Thyroid gland (tissue), 4 donors: ENCODE measurements around the gene RLF. TPM values are rescaled to one million over a fixed set of nuclear protein-coding genes. Genes with fewer than 3 reads are reported as not detected.

Experiments
- DNase-seq, 2 donors: peaks; one replicate each; pipeline ENCODE4 v3.0.0-alpha.2; 2019
- H3K27ac ChIP-seq, 3 donors: fragments of 200-600 bp; sonication (generic); 1 replicate in 2 of 3; 2 replicates in 1 of 3; pipeline ENCODE4 v1.5.1; 2016 to 2019; ENCODE audit warnings: mild to moderate bottlenecking in 1 of 3, moderate library complexity in 1 of 3
- H3K27me3 ChIP-seq: fragments of 200-600 bp; sonication (generic); one replicate; pipeline ENCODE4 v1.5.1; 2019
- H3K36me3 ChIP-seq, 2 donors: fragments of 200-600 bp; sonication (generic); one replicate each; pipeline ENCODE4 v1.5.1; 2016 to 2019
- H3K4me1 ChIP-seq, 2 donors: fragments of 200-600 bp; sonication (generic); one replicate each; pipeline ENCODE4 v1.5.1; 2017 to 2019
- H3K4me3 ChIP-seq, 3 donors: fragments of 200-600 bp; sonication (generic); replicated peaks in 1 of 3; 1 replicate in 2 of 3; 2 replicates in 1 of 3; pipeline ENCODE4 v1.5.1; 2016; ENCODE audit warnings: mild to moderate bottlenecking in 1 of 3
- H3K9me3 ChIP-seq: fragments of 200-600 bp; sonication (generic); one replicate; pipeline ENCODE4 v1.5.1; 2017
- POLR2A ChIP-seq, 2 donors: fragments of 450-650 bp; IDR thresholded peaks; one replicate each; pipeline ENCODE4 v1.6.1; 2017; ENCODE audit warnings: antibody characterized with exemption in 2 of 2, mild to moderate bottlenecking in 2 of 2, moderate library complexity in 1 of 2
- WGBS, 2 donors: methylation state at CpG; one replicate each; pipeline ENCODE4 v1.1.5; 2017; 5-methylcytosine and 5-hydroxymethylcytosine counted together
- intact Hi-C: fragments of 100-400 bp; cut with DNase I; formaldehyde crosslinking; loops from one replicate; pipeline ENCODE4 v1.15.1; 2023
- total RNA-seq, 4 donors: library from RNA; depleted of rRNA; stranded (reverse); fragments of >200 nt; gene quantifications; one replicate each; pipeline ENCODE4 v1.2.3, GENCODE V29; 2016
- TF ChIP-seq, protein P1 (sequence below), 6 experiments: fragments of 200-600 bp in 3 of 6; fragments of 450-650 bp in 3 of 6; sonication (generic) in 3 of 6; IDR thresholded peaks; one replicate each; pipeline ENCODE4 v1.5.1; 2016 to 2019; ENCODE audit warnings: antibody characterized with exemption in 6 of 6, mild to moderate bottlenecking in 2 of 6, inconsistent platforms in 1 of 6, moderate library complexity in 1 of 6

RLF gene
- total RNA-seq, 4 donors from 2014 or later: 17.3 to 31.0 (median 21.2) TPM

DNA sequence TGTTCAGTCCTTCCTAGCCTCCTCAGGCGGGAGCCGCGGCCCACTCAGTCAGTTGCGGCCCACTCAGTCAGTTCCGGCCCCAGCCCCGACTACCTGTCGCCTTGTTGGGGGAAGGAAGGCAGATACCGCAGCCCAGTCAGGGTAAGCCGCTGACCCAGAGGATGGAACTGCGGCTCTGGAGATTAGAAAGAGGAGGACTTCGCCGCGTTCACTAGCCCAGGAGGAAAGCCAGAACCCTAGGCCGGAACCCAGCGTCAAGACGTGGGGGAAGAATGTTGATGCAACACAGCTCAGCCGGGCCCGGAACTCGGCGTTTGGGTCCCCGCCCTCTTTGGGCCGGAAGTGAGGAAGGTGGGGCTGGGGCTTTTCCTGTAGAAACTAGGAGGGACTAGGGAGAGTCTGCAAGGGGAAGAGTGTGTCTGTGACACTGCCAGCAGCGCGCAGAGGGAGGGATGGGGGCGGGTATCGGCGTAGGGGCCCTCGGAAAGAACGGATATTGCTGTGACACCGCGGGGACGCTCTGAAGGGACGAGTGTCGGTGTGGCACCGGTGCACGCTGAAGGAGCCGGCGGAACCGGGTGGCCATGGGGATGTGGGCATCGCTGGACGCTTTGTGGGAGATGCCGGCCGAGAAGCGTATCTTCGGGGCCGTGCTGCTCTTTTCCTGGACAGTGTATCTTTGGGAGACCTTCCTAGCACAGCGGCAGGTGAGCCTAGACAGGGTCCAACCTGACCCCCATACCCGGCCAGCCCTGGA lies 96.7 kb downstream of the RLF start, which contains the start of gene ZMPSTE24:
Gene ZMPSTE24, plus strand, starts transcription at position 549 of the 757 bp plus-strand sequence. Its CDS starts 36 bp downstream, at position 585.
- no peaks in the 10 kb centered on the region for H3K27me3 ChIP-seq
- peak in 1 of 2 donors; percentile 62 for TF ChIP-seq POLR2A (IDR thresholded peaks at IDR 0.05)
- TF ChIP-seq, protein P1, sequence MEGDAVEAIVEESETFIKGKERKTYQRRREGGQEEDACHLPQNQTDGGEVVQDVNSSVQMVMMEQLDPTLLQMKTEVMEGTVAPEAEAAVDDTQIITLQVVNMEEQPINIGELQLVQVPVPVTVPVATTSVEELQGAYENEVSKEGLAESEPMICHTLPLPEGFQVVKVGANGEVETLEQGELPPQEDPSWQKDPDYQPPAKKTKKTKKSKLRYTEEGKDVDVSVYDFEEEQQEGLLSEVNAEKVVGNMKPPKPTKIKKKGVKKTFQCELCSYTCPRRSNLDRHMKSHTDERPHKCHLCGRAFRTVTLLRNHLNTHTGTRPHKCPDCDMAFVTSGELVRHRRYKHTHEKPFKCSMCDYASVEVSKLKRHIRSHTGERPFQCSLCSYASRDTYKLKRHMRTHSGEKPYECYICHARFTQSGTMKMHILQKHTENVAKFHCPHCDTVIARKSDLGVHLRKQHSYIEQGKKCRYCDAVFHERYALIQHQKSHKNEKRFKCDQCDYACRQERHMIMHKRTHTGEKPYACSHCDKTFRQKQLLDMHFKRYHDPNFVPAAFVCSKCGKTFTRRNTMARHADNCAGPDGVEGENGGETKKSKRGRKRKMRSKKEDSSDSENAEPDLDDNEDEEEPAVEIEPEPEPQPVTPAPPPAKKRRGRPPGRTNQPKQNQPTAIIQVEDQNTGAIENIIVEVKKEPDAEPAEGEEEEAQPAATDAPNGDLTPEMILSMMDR (IDR thresholded peaks at IDR 0.05): peak in 1 of 6 experiments; percentile 16
- intact Hi-C loops: no loop called here
- peak; percentile 96 for DNase-seq
- peak within 1 kb of the TSS; percentile 59 to 90 (median 66) for H3K4me3 ChIP-seq
- H3K27ac ChIP-seq: peak within 1 kb of the TSS; percentile 92 to 94 (median 92)
- peaks cover 7 to 21% of the 10 kb centered on the region in 2 donors for H3K4me1 ChIP-seq
- H3K36me3 ChIP-seq: peaks cover 9 to 19% of the 10 kb centered on the region in 2 donors
- no peaks in the 10 kb centered on the region for H3K9me3 ChIP-seq
- 1% methylated on average over 41 to 42 of the region's 48 CpGs for WGBS, 2 donors

DNA sequence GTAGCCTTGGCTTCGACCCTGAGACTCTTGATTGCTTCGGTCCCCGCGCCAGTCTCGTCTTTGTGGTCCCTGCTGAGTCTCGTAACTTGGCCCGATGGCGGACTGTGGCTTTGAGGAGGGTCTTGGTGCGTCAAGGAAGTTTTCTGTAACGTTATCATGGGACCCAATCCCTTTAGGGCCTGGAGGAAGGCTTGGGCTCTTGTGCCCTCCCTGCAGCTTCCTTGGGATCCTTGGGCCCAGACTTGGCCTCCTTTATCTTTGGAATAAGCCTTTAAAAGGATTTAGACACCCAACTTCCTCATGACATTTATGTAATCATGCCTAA lies 97.2 kb downstream of the RLF start:
- no peak for TF ChIP-seq POLR2A (IDR thresholded peaks at IDR 0.05)
- TF ChIP-seq, protein P1 (IDR thresholded peaks at IDR 0.05): no peak
- H3K4me3 ChIP-seq: peak overlapping the region; percentile 59 to 88 (median 66)
- peak overlapping the region in 2 of 3 donors; percentile 67 to 92 for H3K27ac ChIP-seq
- peaks cover 7 to 21% of the 10 kb centered on the region in 2 donors for H3K4me1 ChIP-seq
- no peaks in the 10 kb centered on the region for H3K9me3 ChIP-seq
- no peak for DNase-seq
- WGBS, 2 donors: 0% methylated on average over 3 to 10 of the region's 10 CpGs
- no peaks in the 10 kb centered on the region for H3K27me3 ChIP-seq
- peaks cover 9 to 21% of the 10 kb centered on the region in 2 donors for H3K36me3 ChIP-seq
- intact Hi-C loops: no loop called here

DNA sequence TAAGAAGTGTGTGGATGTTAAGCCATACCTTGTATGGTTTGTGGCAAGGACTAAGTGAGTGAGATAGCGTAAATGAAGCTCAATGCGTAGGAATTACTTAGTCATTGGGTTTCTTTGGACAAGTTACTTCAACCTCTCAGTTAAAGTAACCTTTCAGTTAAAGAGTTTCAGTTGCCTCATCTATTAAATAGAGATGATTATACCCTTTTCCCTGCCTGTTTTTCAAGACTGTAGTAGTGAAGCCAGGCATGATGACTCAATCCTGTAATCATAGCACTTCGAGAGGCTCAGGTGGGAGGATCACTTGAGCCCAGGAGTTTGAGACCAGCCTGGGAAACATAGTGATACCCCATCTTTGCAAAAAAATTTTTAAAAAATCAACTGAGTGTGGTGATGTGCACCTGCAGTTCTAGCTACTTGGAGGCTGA lies 103.2 kb downstream of the RLF start:
- H3K9me3 ChIP-seq: no peaks in the 10 kb centered on the region
- no peaks in the 10 kb centered on the region for H3K27me3 ChIP-seq
- H3K4me1 ChIP-seq: peaks cover 5 to 15% of the 10 kb centered on the region in 2 donors
- intact Hi-C loops: no loop called here
- TF ChIP-seq POLR2A (IDR thresholded peaks at IDR 0.05): no peak
- TF ChIP-seq, protein P1 (IDR thresholded peaks at IDR 0.05): no peak
- WGBS, 2 donors: 90 to 92% methylated on average over 3 of the region's 3 CpGs
- H3K36me3 ChIP-seq: peaks cover 11 to 35% of the 10 kb centered on the region in 2 donors
- H3K4me3 ChIP-seq: no peak overlapping the region
- no peak for DNase-seq
- no peak overlapping the region for H3K27ac ChIP-seq

DNA sequence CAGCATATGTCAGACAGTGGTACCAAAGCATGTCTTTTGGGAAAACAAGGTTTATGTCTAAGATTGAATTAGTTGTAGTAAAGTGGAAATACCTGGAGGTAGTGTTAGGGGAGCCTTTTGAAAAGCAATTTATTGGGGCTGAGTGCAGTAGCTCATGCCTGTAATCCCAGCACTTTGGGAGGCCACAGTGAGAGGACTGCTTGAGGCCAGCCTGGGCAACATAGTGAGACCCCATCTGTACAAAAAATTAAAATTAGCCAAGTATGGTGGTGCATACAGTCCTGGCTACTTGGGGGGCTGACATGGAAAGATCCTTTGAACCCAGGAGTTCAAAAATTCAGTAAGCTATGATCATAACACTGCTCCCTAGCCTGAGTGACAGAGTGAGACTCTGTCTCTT lies 104.1 kb downstream of the RLF start:
- Histone ChIP-seq H3K36me3 (peaks cover 16 to 42% of the 10 kb centered on the region in 2 donors), H3K9me3 (no peaks in the 10 kb centered on the region), H3K27ac (no peak overlapping the region), H3K4me3 (no peak overlapping the region), H3K4me1 (peaks cover 5 to 12% of the 10 kb centered on the region in 2 donors), H3K27me3 (no peaks in the 10 kb centered on the region)
- intact Hi-C loops: no loop called here
- DNase-seq: no peak
- TF ChIP-seq, protein P1 (IDR thresholded peaks at IDR 0.05): no peak
- TF ChIP-seq POLR2A (IDR thresholded peaks at IDR 0.05): no peak

DNA sequence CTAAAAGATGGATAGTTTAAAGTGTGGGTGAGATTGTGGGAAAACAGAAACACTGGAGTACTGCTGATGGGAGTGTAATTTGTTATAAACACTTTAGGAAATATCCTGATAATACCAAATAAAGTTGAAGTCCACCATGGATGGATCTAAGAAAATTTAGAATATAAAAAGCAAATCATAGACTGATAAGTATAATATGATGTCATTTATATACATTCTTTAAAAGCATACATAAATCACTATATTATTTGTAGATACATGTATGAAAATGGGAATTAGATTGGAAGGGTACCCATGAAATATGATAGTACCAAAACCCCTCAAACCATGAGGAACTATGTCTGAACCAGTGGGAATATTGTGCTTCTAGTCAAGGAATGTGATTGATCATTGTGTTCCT lies 104.7 kb downstream of the RLF start:
- H3K4me1 ChIP-seq: peaks cover 5 to 12% of the 10 kb centered on the region in 2 donors
- no peak overlapping the region for H3K27ac ChIP-seq
- H3K9me3 ChIP-seq: no peaks in the 10 kb centered on the region
- no peak for DNase-seq
- no peaks in the 10 kb centered on the region for H3K27me3 ChIP-seq
- TF ChIP-seq, protein P1 (IDR thresholded peaks at IDR 0.05): no peak
- TF ChIP-seq POLR2A (IDR thresholded peaks at IDR 0.05): no peak
- H3K4me3 ChIP-seq: no peak overlapping the region
- intact Hi-C loops: no loop called here
- H3K36me3 ChIP-seq: peaks cover 15 to 44% of the 10 kb centered on the region in 2 donors
